GM18520 (cell line): ENCODE data around the gene SUPT20H.
A peak's percentile ranks its signal among the peaks of the same experiment; 100 is the strongest.

Source experiments
- ATAC-seq: cut with Tn5 transposase; IDR thresholded peaks from one replicate; pipeline ENCODE4 v1.9.1; 2021; ENCODE audit not compliant: unreplicated experiment

Gene SUPT20H

GRCh38 chr13:37009692-37010091 lies 49.8 kb downstream of the SUPT20H start:
- ATAC-seq: no peak

GRCh38 chr13:37001921-37002250 lies 57.6 kb downstream of the SUPT20H start:
- no peak for ATAC-seq

- peak; percentile 77 for ATAC-seq
These were observed 60.3 kb downstream of the SUPT20H start, which contains the start of gene ALG5 for GRCh38 chr13:36999054-36999714. ALG5 (minus strand) TSS chr13:36999340; CDS start chr13:36999300, 40 bp downstream.

- no peak for ATAC-seq
These were observed 60.9 kb downstream of the SUPT20H start for GRCh38 chr13:36998624-36999041.

GRCh38 chr13:36997716-36998427 lies 61.6 kb downstream of the SUPT20H start:
- no peak for ATAC-seq

- no peak for ATAC-seq
These were observed 67.1 kb downstream of the SUPT20H start for GRCh38 chr13:36992362-36992761.

- ATAC-seq: no peak
These were observed 72.8 kb downstream of the SUPT20H start for GRCh38 chr13:36986462-36987240.

- ATAC-seq: no peak
These were observed 78.2 kb downstream of the SUPT20H start for GRCh38 chr13:36981156-36981743.

GRCh38 chr13:36979361-36980050 lies 80.0 kb downstream of the SUPT20H start:
- ATAC-seq: no peak

- ATAC-seq: no peak
These were observed 84.3 kb downstream of the SUPT20H start for GRCh38 chr13:36975172-36975571.

- peak; percentile 76 for ATAC-seq
These were observed 85.7 kb downstream of the SUPT20H start for GRCh38 chr13:36973621-36974295.

- no peak for ATAC-seq
These were observed 86.5 kb downstream of the SUPT20H start for GRCh38 chr13:36973009-36973408.

- ATAC-seq: no peak
These were observed 93.1 kb downstream of the SUPT20H start for GRCh38 chr13:36966404-36966803.

- ATAC-seq: no peak
These were observed 93.7 kb downstream of the SUPT20H start for GRCh38 chr13:36965767-36966166.

GRCh38 chr13:36959456-36960116 lies 99.9 kb downstream of the SUPT20H start:
- ATAC-seq: no peak
